Calu3 (cell line): Measurements from ENCODE around the gene IL5RA. TPM values are rescaled to one million over a fixed set of nuclear protein-coding genes. Genes with fewer than 3 reads are reported as not detected.
A peak's percentile ranks its signal among the peaks of the same experiment; 100 is the strongest.

Experiments used
- BruUV-seq: library from RNA; stranded (reverse); fragments of 400-500 nt; replicated peaks from 2 replicates; lab custom pipeline; 2021; lab: Mats Ljungman, UMichigan
- CTCF ChIA-PET: fragments of 300-600 bp; sonication (Branson Sonifier 250); formaldehyde crosslinking; loops from one replicate; lab custom pipeline; 2022; ENCODE audit warnings: antibody characterized with exemption; lab: Charles Lee
- DNase-seq: peaks from one replicate; pipeline ENCODE4 v3.0.0; 2022
- H3K27ac Mint-ChIP-seq: one replicate; pipeline ENCODE4 v1.8.0; 2022; ENCODE audit warnings: mixed read lengths; ENCODE audit not compliant: unreplicated experiment
- H3K27me3 Mint-ChIP-seq: one replicate; pipeline ENCODE4 v1.8.0; 2022; ENCODE audit warnings: mixed read lengths; ENCODE audit not compliant: unreplicated experiment
- H3K36me3 Mint-ChIP-seq: one replicate; pipeline ENCODE4 v1.8.0; 2022; ENCODE audit warnings: mild to moderate bottlenecking, moderate library complexity, mixed read lengths; ENCODE audit not compliant: insufficient read depth, unreplicated experiment
- H3K4me1 Mint-ChIP-seq: one replicate; pipeline ENCODE4 v1.8.0; 2022; ENCODE audit warnings: mild to moderate bottlenecking, low read depth, mixed read lengths; ENCODE audit not compliant: unreplicated experiment
- H3K4me3 Mint-ChIP-seq: one replicate; pipeline ENCODE4 v1.8.0; 2022; ENCODE audit warnings: mild to moderate bottlenecking, low read depth, moderate library complexity, mixed read lengths; ENCODE audit not compliant: unreplicated experiment
- H3K9me3 Mint-ChIP-seq: one replicate; pipeline ENCODE4 v1.8.0; 2022; ENCODE audit warnings: low read depth, mixed read lengths; ENCODE audit not compliant: unreplicated experiment
- CTCF ChIP-seq: fragments of 200-600 bp; IDR thresholded peaks from one replicate; pipeline ENCODE4 v1.8.0; 2022; ENCODE audit warnings: antibody characterized with exemption; ENCODE audit not compliant: unreplicated experiment
- intact Hi-C: fragments of 100-400 bp; cut with micrococcal nuclease; formaldehyde crosslinking; loops from one replicate; pipeline ENCODE4 v1.10.0; 2022; ENCODE audit not compliant: unreplicated experiment
- total RNA-seq: library from RNA; stranded (reverse); gene quantifications from 2 replicates; pipeline ENCODE4 v1.2.3, GENCODE V29; 2022

Gene IL5RA
- total RNA-seq, 1 experiment from 2014 or later, result not detected

GRCh38 chr3:3053974-3054373, 56.2 kb downstream of the IL5RA start:
- Mint-ChIP-seq H3K4me1 (peaks cover 14% of the 10 kb centered on the region), H3K36me3 (no peaks in the 10 kb centered on the region), H3K27me3 (no peaks in the 10 kb centered on the region), H3K4me3 (peak overlapping the region; percentile 33), H3K27ac (no peak overlapping the region), H3K9me3 (peaks cover 5% of the 10 kb centered on the region)
- no TSS peak for BruUV-seq
- intact Hi-C loops, result no loop called here
- CTCF ChIA-PET, result no interaction called here
- no peak for TF ChIP-seq CTCF
- DNase-seq, result peak; percentile 4

DNA sequence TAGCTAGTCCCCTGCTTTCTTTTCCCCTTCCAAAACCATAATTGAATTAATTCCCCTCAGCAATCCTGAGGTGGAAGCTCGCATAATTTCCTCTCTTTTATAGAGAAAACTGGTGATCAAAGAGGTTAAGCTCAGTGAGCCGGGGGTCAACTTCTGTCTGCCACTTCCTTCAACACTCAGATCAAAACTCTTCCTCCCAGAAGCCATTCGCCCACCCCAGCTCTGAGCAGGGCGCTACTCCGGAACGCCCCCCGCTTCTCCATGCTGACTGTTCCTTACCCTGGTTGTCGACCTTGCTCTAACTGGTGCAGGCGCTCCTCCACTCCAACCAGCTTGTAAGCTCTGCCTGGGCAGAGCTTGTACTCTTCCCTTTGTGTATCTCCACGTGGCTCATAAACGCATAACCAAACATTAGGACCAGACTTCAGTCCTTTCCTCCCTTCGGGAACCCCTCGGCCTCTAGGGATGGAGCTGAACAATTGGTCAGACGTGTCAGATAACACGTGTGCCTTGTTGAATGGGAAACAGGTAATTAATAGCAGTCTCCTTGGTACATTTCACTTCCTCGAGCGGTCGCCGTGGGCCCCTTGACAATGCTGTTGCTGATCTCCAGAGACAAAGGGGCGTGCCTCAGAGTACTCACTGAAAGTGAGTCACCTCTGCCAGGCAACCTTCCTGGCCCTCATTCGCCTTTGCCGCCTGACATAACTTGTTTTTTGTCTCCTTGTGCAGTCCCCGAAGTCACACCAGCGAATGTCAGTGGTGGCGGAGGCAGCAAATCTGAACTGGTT, 71.8 kb downstream of the IL5RA start:
- peaks cover 5% of the 10 kb centered on the region for H3K36me3 Mint-ChIP-seq
- TF ChIP-seq CTCF, result no peak
- intact Hi-C loops, result loop anchor here (10.0 kb wide), 1 partner anchor 86 kb away; the partner anchor contains the start of gene TRNT1
- no peaks in the 10 kb centered on the region for H3K9me3 Mint-ChIP-seq
- peak; percentile 49 for DNase-seq
- no TSS peak for BruUV-seq
- CTCF ChIA-PET, result no interaction called here
- H3K4me3 Mint-ChIP-seq, result peak overlapping the region; percentile 37
- peaks cover 13% of the 10 kb centered on the region for H3K4me1 Mint-ChIP-seq
- H3K27me3 Mint-ChIP-seq, result no peaks in the 10 kb centered on the region
- H3K27ac Mint-ChIP-seq, result no peak overlapping the region

GRCh38 chr3:3037156-3037555, 73.0 kb downstream of the IL5RA start:
- CTCF ChIA-PET, result no interaction called here
- DNase-seq, result no peak
- intact Hi-C loops, result loop anchor here (10.0 kb wide), 1 partner anchor 88 kb away; the partner anchor contains the start of gene TRNT1
- Mint-ChIP-seq H3K36me3 (peaks cover 5% of the 10 kb centered on the region), H3K27ac (no peak overlapping the region), H3K9me3 (no peaks in the 10 kb centered on the region), H3K4me3 (no peak overlapping the region), H3K27me3 (no peaks in the 10 kb centered on the region), H3K4me1 (peaks cover 13% of the 10 kb centered on the region)
- no peak for TF ChIP-seq CTCF
- BruUV-seq, result no TSS peak

GRCh38 chr3:3031326-3031725, 78.8 kb downstream of the IL5RA start:
- CTCF ChIA-PET, result no interaction called here
- DNase-seq, result no peak
- Mint-ChIP-seq H3K27me3 (no peaks in the 10 kb centered on the region), H3K9me3 (no peaks in the 10 kb centered on the region), H3K27ac (no peak overlapping the region), H3K36me3 (no peaks in the 10 kb centered on the region), H3K4me3 (no peak overlapping the region), H3K4me1 (no peaks in the 10 kb centered on the region)
- TF ChIP-seq CTCF, result no peak
- intact Hi-C loops, result loop anchor here (10.0 kb wide), 1 partner anchor 93 kb away; the partner anchor contains the start of gene TRNT1
- no TSS peak for BruUV-seq
